Panc1 (cell line): Measurements from ENCODE around the gene VEZF1. TPM values are rescaled to one million over a fixed set of nuclear protein-coding genes. Genes with fewer than 3 reads are reported as not detected.

Experiments used
- ATAC-seq: fragments of 200-7000 bp; cut with Tn5 transposase; 2 replicates; pipeline ENCODE4 v1.9.1; 2020; ENCODE audit warnings: mild to moderate bottlenecking, moderate library complexity
- BruUV-seq: library from RNA; stranded (reverse); fragments of 400-500 nt; replicated peaks from 2 replicates; lab custom pipeline; 2021; lab: Mats Ljungman, UMichigan
- CTCF ChIA-PET: fragments of 300-600 bp; sonication (Branson Sonifier 250); formaldehyde crosslinking; loops from one replicate; lab custom pipeline; 2022; ENCODE audit warnings: antibody characterized with exemption; lab: Charles Lee
- POLR2A ChIA-PET: fragments of 300-600 bp; sonication (Branson Sonifier 250); formaldehyde crosslinking; loops from one replicate; lab custom pipeline; 2022; ENCODE audit warnings: antibody characterized with exemption; lab: Charles Lee
- DNase-seq: peaks from one replicate; pipeline ENCODE4 v3.0.0-alpha.2; 2010; ENCODE audit warnings: low read depth, low spot score
- H3K27ac ChIP-seq: 2 replicates; pipeline ENCODE4 v1.5.1; 2011; ENCODE audit warnings: mild to moderate bottlenecking, low read length, inconsistent platforms
- H3K27me3 ChIP-seq: fragments of 200-500 bp; sonication (Bioruptor generic); 2 replicates; pipeline ENCODE4 v1.6.0; 2014; ENCODE audit warnings: low read length, inconsistent platforms; ENCODE audit not compliant: control insufficient read depth, insufficient read depth
- H3K36me3 ChIP-seq: fragments of 200-500 bp; sonication (Bioruptor generic); 2 replicates; pipeline ENCODE4 v1.5.1; 2014; ENCODE audit warnings: inconsistent platforms, mild to moderate bottlenecking, low read length, moderate library complexity; ENCODE audit not compliant: control insufficient read depth, insufficient read depth
- H3K4me1 ChIP-seq: 2 replicates; pipeline ENCODE4 v1.5.1; 2011; ENCODE audit warnings: inconsistent platforms, mild to moderate bottlenecking, low read length, moderate library complexity; ENCODE audit not compliant: control insufficient read depth, insufficient read depth
- H3K4me3 ChIP-seq, 2 experiments: 2 replicates each; pipeline ENCODE4 v1.5.1; 2011 to 2012; ENCODE audit warnings: low read depth in 2 of 2, low read length in 2 of 2, mild to moderate bottlenecking in 2 of 2, inconsistent platforms in 1 of 2, moderate library complexity in 1 of 2
- H3K9me3 ChIP-seq: fragments of 200-500 bp; sonication (Bioruptor generic); 2 replicates; pipeline ENCODE4 v1.5.1; 2014; ENCODE audit warnings: low read depth, mild to moderate bottlenecking, inconsistent platforms, low read length, moderate library complexity; ENCODE audit not compliant: control insufficient read depth, insufficient read depth
- CTCF ChIP-seq: fragments of 450-650 bp; IDR thresholded peaks from 2 replicates; pipeline ENCODE4 v1.5.1; 2017; ENCODE audit warnings: mild to moderate bottlenecking
- POLR2AphosphoS5 ChIP-seq: IDR thresholded peaks from 2 replicates; pipeline ENCODE4 v1.6.1; 2012; ENCODE audit warnings: mild to moderate bottlenecking, low read depth, low read length, moderate library complexity
- REST ChIP-seq, 2 experiments: IDR thresholded peaks; 2 replicates each; pipeline ENCODE4 v1.6.1; 2011 to 2012; ENCODE audit warnings: low read depth in 2 of 2, control low read depth in 1 of 2, low read length in 1 of 2, mild to moderate bottlenecking in 1 of 2, moderate library complexity in 1 of 2; ENCODE audit not compliant: insufficient read depth in 1 of 2
- SIN3A ChIP-seq: IDR thresholded peaks from 2 replicates; pipeline ENCODE4 v1.6.1; 2012; ENCODE audit warnings: low read depth, mild to moderate bottlenecking, low read length, moderate library complexity, borderline replicate concordance; ENCODE audit not compliant: insufficient read depth
- TCF7L2 ChIP-seq: IDR thresholded peaks from 2 replicates; pipeline ENCODE4 v1.6.1; 2011; ENCODE audit warnings: mild to moderate bottlenecking, low read depth, low read length, inconsistent platforms
- in situ Hi-C: cut with HindIII; loops from 2 replicates; pipeline ENCODE4 v1.10.0; 2016; ENCODE audit warnings: low sequenced_read_pairs, low pct_unique_long_range_greater_than_20kb
- intact Hi-C: fragments of 100-400 bp; cut with micrococcal nuclease; formaldehyde crosslinking; loops from one replicate; pipeline ENCODE4 v1.10.0; 2022; ENCODE audit not compliant: unreplicated experiment
- total RNA-seq: library from RNA; stranded (reverse); gene quantifications from one replicate; pipeline ENCODE4 v1.2.1, GENCODE V29; 2021; ENCODE audit not compliant: unreplicated experiment

The VEZF1 gene
- total RNA-seq, 1 experiment from 2014 or later = 73.5 TPM

- POLR2A ChIA-PET = interaction anchor here (1.0 kb wide), 1 partner anchor 59 kb away, joined by 3 read pairs; no protein-coding TSS in a partner anchor
- no TSS peak for BruUV-seq
- no peaks in the 10 kb centered on the region for H3K9me3 ChIP-seq
- peaks cover 51% of the 10 kb centered on the region for H3K4me1 ChIP-seq
- in situ Hi-C loops = no loop called here
- TF ChIP-seq CTCF (peak; percentile 20; the same call in 1 of the 2 replicates), SIN3A (no peak)
- H3K36me3 ChIP-seq = peaks cover 60% of the 10 kb centered on the region
- DNase-seq (no peak), ATAC-seq (no peak)
- CTCF ChIA-PET = no interaction called here
- H3K4me3 ChIP-seq = peak overlapping the region; percentile 83 to 94
- peak overlapping the region; percentile 100 for H3K27ac ChIP-seq
- intact Hi-C loops = loop anchor here (5.0 kb wide), 2 partner anchors 77 to 107 kb away; partner anchors contain the start of gene DYNLL2
- no peaks in the 10 kb centered on the region for H3K27me3 ChIP-seq
Observed at GRCh38 chr17:58005031-58005727, 17.1 kb upstream of the VEZF1 start.

GRCh38 chr17:58004060-58004459 is 16.0 kb upstream of the VEZF1 start:
- ATAC-seq (no peak), DNase-seq (no peak)
- TF ChIP-seq POLR2AphosphoS5 (no peak), REST (IDR thresholded peaks at IDR 0.05; ENCODE audit: insufficient read depth in 1 of 2, low read depth in 2 of 2, low read length in 1 of 2) (no peak), SIN3A (no peak), CTCF (no peak), TCF7L2 (no peak)
- CTCF ChIA-PET = no interaction called here
- in situ Hi-C loops = no loop called here
- Histone ChIP-seq H3K4me3 (peak overlapping the region; percentile 1 to 94; a peak in 3 of 4 replicates), H3K27ac (peak overlapping the region; percentile 57), H3K9me3 (no peaks in the 10 kb centered on the region), H3K4me1 (peaks cover 61% of the 10 kb centered on the region), H3K36me3 (peaks cover 71% of the 10 kb centered on the region), H3K27me3 (no peaks in the 10 kb centered on the region)
- BruUV-seq = no TSS peak
- intact Hi-C loops = no loop called here
- POLR2A ChIA-PET = interaction anchor here (0.6 kb wide), 1 partner anchor 430 kb away, joined by 5 read pairs; no protein-coding TSS in a partner anchor
